Mesothelial cell of epicardium (in vitro differentiated cells): ENCODE measurements around the gene ALG14. TPM values are rescaled to one million over a fixed set of nuclear protein-coding genes. Genes with fewer than 3 reads are reported as not detected.
"Not testable (repeated sequence)": the region's sequence is repeated elsewhere in the genome, so short reads cannot be mapped to it uniquely, and the experiment has no call there.

Source experiments
- DNase-seq, 2 experiments: peaks; one replicate each; pipeline ENCODE4 v3.0.0; 2021; ENCODE audit warnings: low spot score in 2 of 2; ENCODE audit not compliant: unreplicated experiment in 2 of 2
- H3K27ac Mint-ChIP-seq: 2 replicates; pipeline ENCODE4 v1.8.0; 2021; ENCODE audit warnings: mixed read lengths
- H3K27me3 Mint-ChIP-seq: 2 replicates; pipeline ENCODE4 v1.8.0; 2021; ENCODE audit warnings: low read depth, mixed read lengths
- H3K36me3 Mint-ChIP-seq: 2 replicates; pipeline ENCODE4 v1.8.0; 2021; ENCODE audit warnings: mixed read lengths
- H3K4me1 Mint-ChIP-seq: 2 replicates; pipeline ENCODE4 v1.8.0; 2021; ENCODE audit warnings: mixed read lengths
- H3K4me3 Mint-ChIP-seq: 2 replicates; pipeline ENCODE4 v1.8.0; 2021; ENCODE audit warnings: mild to moderate bottlenecking, moderate library complexity, mixed read lengths
- H3K9me3 Mint-ChIP-seq: 2 replicates; pipeline ENCODE4 v1.8.0; 2021; ENCODE audit warnings: mixed read lengths
- CTCF ChIP-seq: fragments of 200-600 bp; sonication (generic); IDR thresholded peaks from one replicate; pipeline ENCODE4 v1.5.0; 2021; ENCODE audit warnings: antibody characterized with exemption; ENCODE audit not compliant: unreplicated experiment
- total RNA-seq: library from RNA; stranded (reverse); gene quantifications from 3 replicates; pipeline ENCODE4 v1.2.1, GENCODE V29; 2021

ALG14 gene
- total RNA-seq, 1 donor from 2014 or later = 5.0 TPM

- Mint-ChIP-seq H3K9me3 (no peaks in the 10 kb centered on the region), H3K27ac (peak overlapping the region; percentile 85), H3K4me3 (no peak overlapping the region), H3K36me3 (no peaks in the 10 kb centered on the region), H3K4me1 (peaks cover 48% of the 10 kb centered on the region), H3K27me3 (no peaks in the 10 kb centered on the region)
- DNase-seq = no peak
- no peak for TF ChIP-seq CTCF
These were observed 73.2 kb downstream of the ALG14 start for GRCh38 chr1:94999456-95000131.

DNA sequence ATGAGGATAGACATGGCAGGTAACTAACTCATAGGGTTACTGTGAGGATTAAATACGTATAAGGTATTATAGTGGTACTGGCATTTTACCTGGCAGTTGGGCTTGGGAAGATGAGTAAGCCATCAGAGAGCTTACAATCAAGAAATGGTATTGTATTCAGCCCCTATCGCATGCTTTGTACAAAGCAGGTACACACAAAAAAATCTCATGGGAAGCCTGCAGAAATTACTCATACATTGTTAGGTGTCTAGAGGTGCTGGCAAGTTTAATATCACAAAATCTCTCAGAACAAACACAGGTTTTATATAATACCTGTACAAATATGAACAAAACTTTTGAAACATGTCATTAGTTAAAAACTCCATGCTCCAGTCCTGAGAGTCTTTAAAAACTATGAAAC lies 74.0 kb downstream of the ALG14 start:
- no peak for TF ChIP-seq CTCF
- no peak for DNase-seq
- Mint-ChIP-seq H3K4me1 (peaks cover 56% of the 10 kb centered on the region), H3K9me3 (no peaks in the 10 kb centered on the region), H3K27me3 (no peaks in the 10 kb centered on the region), H3K27ac (no peak overlapping the region), H3K36me3 (no peaks in the 10 kb centered on the region), H3K4me3 (no peak overlapping the region)

DNA sequence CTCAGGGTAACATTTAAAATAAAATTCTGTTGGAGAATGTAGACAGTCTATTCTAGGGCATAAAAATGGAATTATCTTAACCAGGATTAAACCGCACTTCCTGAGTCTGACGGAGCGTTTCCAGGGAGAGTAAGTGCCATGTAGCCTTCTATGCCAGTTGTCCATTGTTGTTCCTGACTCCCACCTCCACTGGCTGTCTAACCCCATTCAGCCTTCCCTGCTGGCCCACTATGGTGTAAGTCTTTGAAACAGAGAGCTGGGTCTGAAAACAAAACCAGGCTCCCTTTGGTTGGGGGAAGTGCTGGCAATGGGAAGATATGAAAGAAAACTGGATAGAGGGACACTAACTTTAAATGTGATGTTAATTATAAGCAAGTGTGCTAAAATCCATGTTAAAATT lies 74.6 kb downstream of the ALG14 start:
- Mint-ChIP-seq H3K4me1 (peaks cover 55% of the 10 kb centered on the region), H3K27ac (no peak overlapping the region)

GRCh38 chr1:94995536-94995935 lies 77.2 kb downstream of the ALG14 start:
- not testable (repeated sequence) for H3K4me3 Mint-ChIP-seq, H3K9me3 Mint-ChIP-seq, H3K27me3 Mint-ChIP-seq, H3K36me3 Mint-ChIP-seq, DNase-seq, H3K27ac Mint-ChIP-seq
- peaks cover 45% of the 10 kb centered on the region for H3K4me1 Mint-ChIP-seq

More for the DNA sequence above, 74.6 kb downstream of the ALG14 start:
- no peaks in the 10 kb centered on the region for H3K36me3 Mint-ChIP-seq
- no peak for TF ChIP-seq CTCF
- H3K4me3 Mint-ChIP-seq = no peak overlapping the region
- no peak for DNase-seq
- H3K9me3 Mint-ChIP-seq = no peaks in the 10 kb centered on the region
- H3K27me3 Mint-ChIP-seq = no peaks in the 10 kb centered on the region

GRCh38 chr1:94994805-94995204 lies 77.9 kb downstream of the ALG14 start:
- Mint-ChIP-seq H3K9me3 (no peaks in the 10 kb centered on the region), H3K27me3 (no peaks in the 10 kb centered on the region), H3K36me3 (no peaks in the 10 kb centered on the region), H3K27ac (no peak overlapping the region), H3K4me1 (peaks cover 42% of the 10 kb centered on the region), H3K4me3 (no peak overlapping the region)
- DNase-seq = no peak
- TF ChIP-seq CTCF = no peak

DNA sequence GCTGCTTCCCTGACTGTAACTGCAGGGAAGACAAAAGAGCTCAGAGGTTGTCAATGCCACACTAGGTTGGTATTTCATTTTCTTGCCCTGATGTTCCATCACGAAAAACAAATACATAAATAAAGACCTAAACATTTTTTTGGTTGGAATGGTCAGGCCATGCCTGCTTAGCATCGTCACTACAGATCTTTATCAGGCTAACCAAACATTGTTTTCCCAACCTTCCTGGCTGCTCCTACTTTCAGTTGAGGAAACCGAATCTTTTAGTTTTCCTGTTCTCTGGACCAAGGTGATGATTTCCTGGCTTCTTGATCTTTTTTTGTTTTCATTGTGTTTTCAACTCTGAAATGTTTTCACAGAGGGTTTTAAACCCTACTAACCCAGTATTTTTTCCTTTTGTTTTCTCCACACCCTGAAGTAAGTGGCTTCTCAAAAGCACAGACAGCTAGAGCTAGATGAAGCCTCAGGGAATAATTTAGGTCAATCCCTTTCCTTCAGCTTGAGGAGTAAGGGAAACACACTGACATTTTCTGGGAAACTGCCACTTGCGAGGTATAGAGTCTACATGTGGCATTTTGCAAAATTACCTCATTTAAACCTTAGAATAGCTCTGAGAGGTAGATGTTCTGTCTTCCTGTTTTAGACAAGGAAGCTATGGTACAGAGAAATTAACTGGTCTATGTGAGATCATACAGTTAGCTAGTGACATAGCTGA lies 78.7 kb downstream of the ALG14 start:
- DNase-seq = no peak
- Mint-ChIP-seq H3K9me3 (no peaks in the 10 kb centered on the region), H3K27ac (no peak overlapping the region), H3K36me3 (no peaks in the 10 kb centered on the region), H3K4me3 (no peak overlapping the region), H3K27me3 (no peaks in the 10 kb centered on the region), H3K4me1 (peaks cover 35% of the 10 kb centered on the region)
- no peak for TF ChIP-seq CTCF
